Ovary (tissue), 3 donors: Measurements from ENCODE around the gene COQ8B.

Experiments
- CTCF ChIP-seq, 3 donors: fragments of 450-650 bp in 2 of 3; fragments of 200-600 bp in 1 of 3; IDR thresholded peaks; one replicate each; pipeline versions ENCODE4 v1.5.1 to v1.8.0; 2016 to 2022; ENCODE audit warnings: antibody characterized with exemption in 3 of 3, mild to moderate bottlenecking in 1 of 3
- EP300 ChIP-seq: sonication (generic); formaldehyde crosslinking; IDR thresholded peaks from one replicate; pipeline ENCODE4 v1.6.1; 2017; ENCODE audit warnings: antibody characterized with exemption
- POLR2A ChIP-seq: fragments of 450-650 bp; IDR thresholded peaks from one replicate; pipeline ENCODE4 v1.6.1; 2017; ENCODE audit warnings: antibody characterized with exemption, mild to moderate bottlenecking, moderate library complexity
- donor health status: DM: no; HTN: no; CAD: no.

GRCh38 chr19:40686882-40687524, 29.7 kb downstream of the COQ8B start:
- TF ChIP-seq CTCF (IDR thresholded peaks at IDR 0.05) (no peak), POLR2A (no peak), EP300 (no peak)
